ENCODE measurements around the gene IGF1.

IGF1 gene

GRCh38 chr12:102426599-102427542, 53.5 kb downstream of the IGF1 start:
- DNase-seq (ENCODE audit: low spot score), result peak; percentile 25

- no peak for DNase-seq (ENCODE audit: low spot score)
Measured at GRCh38 chr12:102425109-102426039, 55.0 kb downstream of the IGF1 start.

GRCh38 chr12:102423462-102423861, 56.9 kb downstream of the IGF1 start:
- DNase-seq (ENCODE audit: low spot score), result no peak

GRCh38 chr12:102421802-102422583, 58.4 kb downstream of the IGF1 start:
- DNase-seq (ENCODE audit: low spot score), result no peak

- DNase-seq (ENCODE audit: low spot score), result no peak
Measured at GRCh38 chr12:102419094-102419764, 61.1 kb downstream of the IGF1 start.

GRCh38 chr12:102417055-102417454, 63.3 kb downstream of the IGF1 start:
- no peak for DNase-seq (ENCODE audit: low spot score)

GRCh38 chr12:102415515-102415914, 64.8 kb downstream of the IGF1 start:
- no peak for DNase-seq (ENCODE audit: low spot score)

- no peak for DNase-seq (ENCODE audit: low spot score)
Measured at GRCh38 chr12:102413396-102413795, 67.0 kb downstream of the IGF1 start.

GRCh38 chr12:102410511-102410910, 69.9 kb downstream of the IGF1 start:
- no peak for DNase-seq (ENCODE audit: low spot score)

- no peak for DNase-seq (ENCODE audit: low spot score)
Measured at GRCh38 chr12:102408487-102409297, 71.7 kb downstream of the IGF1 start.

- DNase-seq (ENCODE audit: low spot score), result no peak
Measured at GRCh38 chr12:102407776-102408486, 72.4 kb downstream of the IGF1 start.

- DNase-seq (ENCODE audit: low spot score), result peak; percentile 80
Measured at GRCh38 chr12:102406033-102406584, 74.3 kb downstream of the IGF1 start.

- no peak for DNase-seq (ENCODE audit: low spot score)
Measured at GRCh38 chr12:102401087-102401486, 79.3 kb downstream of the IGF1 start.

GRCh38 chr12:102399653-102400052, 80.7 kb downstream of the IGF1 start:
- DNase-seq (ENCODE audit: low spot score), result no peak

GRCh38 chr12:102396276-102396675, 84.1 kb downstream of the IGF1 start:
- DNase-seq (ENCODE audit: low spot score), result no peak

- DNase-seq (ENCODE audit: low spot score), result no peak
Measured at GRCh38 chr12:102394200-102394599, 86.2 kb downstream of the IGF1 start.

- no peak for DNase-seq (ENCODE audit: low spot score)
Measured at GRCh38 chr12:102390068-102390467, 90.3 kb downstream of the IGF1 start.

- DNase-seq (ENCODE audit: low spot score), result no peak
Measured at GRCh38 chr12:102388469-102388868, 91.9 kb downstream of the IGF1 start.

- no peak for DNase-seq (ENCODE audit: low spot score)
Measured at GRCh38 chr12:102385343-102385742, 95.0 kb downstream of the IGF1 start.

Data from Ammon's horn (tissue), 1 donor.